Skeletal muscle satellite cell (primary cell): ENCODE measurements around the gene TSPAN10.

Experiments
- H3K27me3 ChIP-seq: 2 replicates; pipeline ENCODE4 v1.7.0; 2013; ENCODE audit warnings: low read length; ENCODE audit not compliant: control insufficient read depth, insufficient read depth
- H3K36me3 ChIP-seq: 2 replicates; pipeline ENCODE4 v1.7.0; 2013; ENCODE audit warnings: mild to moderate bottlenecking, control low read depth, low read length; ENCODE audit not compliant: insufficient read depth
- H3K4me1 ChIP-seq: 2 replicates; pipeline ENCODE4 v1.7.0; 2013; ENCODE audit warnings: low read length; ENCODE audit not compliant: control insufficient read depth, insufficient read depth
- H3K4me2 ChIP-seq: 2 replicates; pipeline ENCODE4 v1.7.0; 2013; ENCODE audit warnings: mild to moderate bottlenecking, low read length
- H3K4me3 ChIP-seq: 2 replicates; pipeline ENCODE4 v1.7.0; 2013; ENCODE audit warnings: low read length
- H3K9ac ChIP-seq: 2 replicates; pipeline ENCODE4 v1.7.0; 2013; ENCODE audit warnings: mild to moderate bottlenecking, low read depth, low read length, moderate library complexity
- H3K9me3 ChIP-seq: replicated peaks from 2 replicates; pipeline ENCODE4 v1.7.0; 2013; ENCODE audit warnings: mild to moderate bottlenecking, control low read depth, low read length

TSPAN10 gene

GRCh38 chr17:81652906-81653771, 16.1 kb downstream of the TSPAN10 start:
- peaks cover 9% of the 10 kb centered on the region for H3K4me1 ChIP-seq
- no peaks in the 10 kb centered on the region for H3K36me3 ChIP-seq
- H3K4me3 ChIP-seq: no peak overlapping the region
- peaks cover 9% of the 10 kb centered on the region for H3K27me3 ChIP-seq
- no peak overlapping the region for H3K9ac ChIP-seq
- H3K4me2 ChIP-seq: no peak overlapping the region
- no peaks in the 10 kb centered on the region for H3K9me3 ChIP-seq

GRCh38 chr17:81655378-81656117, 18.6 kb downstream of the TSPAN10 start:
- Histone ChIP-seq H3K27me3 (no peaks in the 10 kb centered on the region), H3K9ac (no peak overlapping the region), H3K9me3 (no peaks in the 10 kb centered on the region), H3K4me2 (no peak overlapping the region), H3K36me3 (no peaks in the 10 kb centered on the region), H3K4me1 (peaks cover 9% of the 10 kb centered on the region), H3K4me3 (no peak overlapping the region)

- H3K4me3 ChIP-seq: no peak within 1 kb of the TSS
Observed at GRCh38 chr17:81656118-81656743, 19.2 kb downstream of the TSPAN10 start, which contains the start of gene PDE6G. Gene PDE6G, minus strand, starts transcription at chr17:81656542. Its CDS starts 3,237 bp downstream, at chr17:81653305.

GRCh38 chr17:81656835-81657234, 19.8 kb downstream of the TSPAN10 start:
- H3K4me2 ChIP-seq: no peak overlapping the region
- peaks cover 2% of the 10 kb centered on the region for H3K4me1 ChIP-seq
- no peaks in the 10 kb centered on the region for H3K36me3 ChIP-seq
- H3K4me3 ChIP-seq: no peak overlapping the region
- H3K9ac ChIP-seq: no peak overlapping the region
- no peaks in the 10 kb centered on the region for H3K27me3 ChIP-seq
- no peaks in the 10 kb centered on the region for H3K9me3 ChIP-seq

More at GRCh38 chr17:81656118-81656743, 19.2 kb downstream of the TSPAN10 start, which contains the start of gene PDE6G:
- H3K9ac ChIP-seq: no peak within 1 kb of the TSS
- H3K4me2 ChIP-seq: no peak within 1 kb of the TSS
- H3K9me3 ChIP-seq: no peaks in the 10 kb centered on the region
- H3K36me3 ChIP-seq: no peaks in the 10 kb centered on the region
- peaks cover 8% of the 10 kb centered on the region for H3K4me1 ChIP-seq
- no peaks in the 10 kb centered on the region for H3K27me3 ChIP-seq

- no peaks in the 10 kb centered on the region for H3K9me3 ChIP-seq
- no peak overlapping the region for H3K4me3 ChIP-seq
- H3K36me3 ChIP-seq: peaks cover 2% of the 10 kb centered on the region
- no peak overlapping the region for H3K9ac ChIP-seq
- H3K4me1 ChIP-seq: peaks cover 2% of the 10 kb centered on the region
- no peaks in the 10 kb centered on the region for H3K27me3 ChIP-seq
- H3K4me2 ChIP-seq: no peak overlapping the region
Observed at GRCh38 chr17:81659038-81659437, 22.0 kb downstream of the TSPAN10 start.

GRCh38 chr17:81660441-81660840, 23.4 kb downstream of the TSPAN10 start:
- Histone ChIP-seq H3K4me1 (peaks cover 9% of the 10 kb centered on the region), H3K4me2 (no peak overlapping the region), H3K9me3 (no peaks in the 10 kb centered on the region), H3K9ac (no peak overlapping the region), H3K36me3 (peaks cover 13% of the 10 kb centered on the region), H3K27me3 (no peaks in the 10 kb centered on the region), H3K4me3 (no peak overlapping the region)

GRCh38 chr17:81662002-81662401, 25.0 kb downstream of the TSPAN10 start:
- Histone ChIP-seq H3K36me3 (peaks cover 13% of the 10 kb centered on the region), H3K4me3 (no peak overlapping the region), H3K9me3 (no peaks in the 10 kb centered on the region), H3K27me3 (no peaks in the 10 kb centered on the region), H3K4me1 (peaks cover 13% of the 10 kb centered on the region), H3K4me2 (no peak overlapping the region), H3K9ac (no peak overlapping the region)

DNA sequence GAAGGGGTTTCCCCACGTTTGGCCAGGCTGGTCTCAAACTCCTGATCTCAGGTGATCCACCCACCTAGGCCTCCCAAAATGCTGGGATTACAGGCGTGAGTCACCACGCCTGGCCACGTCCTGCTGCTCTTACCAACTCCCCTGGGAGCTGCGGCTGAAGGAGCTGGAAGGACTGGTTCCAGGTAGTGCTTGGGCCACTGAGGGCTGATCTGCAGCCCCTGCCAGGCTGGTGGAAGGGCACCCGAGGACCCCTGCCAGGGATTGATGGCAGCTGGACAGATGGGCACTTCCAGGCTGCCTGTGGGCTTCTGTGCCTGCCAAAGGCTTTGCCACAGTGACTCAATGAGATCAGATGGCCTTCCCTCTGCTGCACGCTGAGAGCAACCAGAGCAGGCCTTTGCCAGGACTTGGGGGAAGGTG, 27.1 kb downstream of the TSPAN10 start:
- H3K9ac ChIP-seq: no peak overlapping the region
- H3K9me3 ChIP-seq: no peaks in the 10 kb centered on the region
- H3K4me3 ChIP-seq: no peak overlapping the region
- H3K4me2 ChIP-seq: no peak overlapping the region
- H3K36me3 ChIP-seq: peaks cover 13% of the 10 kb centered on the region
- H3K27me3 ChIP-seq: no peaks in the 10 kb centered on the region
- peaks cover 21% of the 10 kb centered on the region for H3K4me1 ChIP-seq

DNA sequence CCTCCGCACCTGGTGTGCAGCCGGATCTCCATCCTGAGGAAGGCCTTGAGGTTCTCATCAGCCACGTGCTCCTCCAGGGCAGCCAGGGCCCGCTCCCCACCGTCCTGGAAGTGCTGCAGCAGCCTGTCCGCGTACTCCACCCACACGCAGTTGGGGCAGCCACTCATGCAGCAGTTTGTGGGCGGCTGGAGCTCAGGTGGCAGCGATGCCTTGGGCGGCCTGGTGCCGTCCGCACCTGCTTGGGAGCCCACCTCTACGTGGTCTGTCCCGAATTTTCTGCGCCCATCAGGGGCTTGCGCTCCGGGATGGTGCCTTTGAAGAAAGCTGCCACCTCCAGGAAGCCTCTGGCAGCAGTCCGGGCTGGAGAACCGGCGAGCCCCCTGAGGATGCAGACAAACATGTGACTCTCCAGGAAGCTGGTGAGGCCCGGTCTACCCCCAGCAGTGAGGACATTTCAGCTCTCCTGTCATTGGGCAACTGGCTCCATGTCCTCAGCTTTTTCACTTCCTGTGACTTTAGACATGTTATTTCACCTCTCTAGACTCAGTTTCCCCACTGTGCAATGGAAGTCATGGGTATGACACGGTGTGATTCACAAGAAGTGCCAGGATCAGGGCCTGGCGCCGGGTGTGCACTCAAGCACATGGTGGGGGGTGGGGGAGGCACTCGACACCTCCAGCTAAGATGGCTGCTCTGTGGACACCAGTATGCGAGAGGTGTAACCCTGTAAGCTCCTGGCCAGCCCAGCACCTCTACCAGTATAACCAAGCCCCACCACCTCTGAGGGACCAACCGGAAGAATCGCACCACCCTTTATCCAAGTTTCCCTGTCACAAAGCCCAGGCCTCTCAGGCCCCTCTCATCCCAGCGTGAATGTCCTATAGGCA, 28.5 kb downstream of the TSPAN10 start:
- H3K9me3 ChIP-seq: no peaks in the 10 kb centered on the region
- peaks cover 21% of the 10 kb centered on the region for H3K4me1 ChIP-seq
- H3K36me3 ChIP-seq: peaks cover 22% of the 10 kb centered on the region
- H3K4me2 ChIP-seq: peak overlapping the region; percentile 95
- H3K9ac ChIP-seq: peak overlapping the region; percentile 94
- H3K4me3 ChIP-seq: peak overlapping the region; percentile 95
- no peaks in the 10 kb centered on the region for H3K27me3 ChIP-seq

DNA sequence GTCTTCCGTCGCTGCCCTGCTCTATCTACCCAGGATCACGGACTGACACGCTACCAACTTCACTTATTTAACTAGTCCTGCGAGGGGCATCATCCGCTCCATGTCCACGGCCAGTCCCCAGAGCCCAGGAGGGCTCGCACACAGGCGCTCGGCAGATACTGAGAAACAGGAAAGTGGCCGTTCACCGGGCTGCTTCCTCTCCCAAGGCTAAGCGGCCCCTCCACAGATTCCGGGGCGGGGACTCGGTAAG, 29.0 kb downstream of the TSPAN10 start:
- Histone ChIP-seq H3K4me2 (peak overlapping the region; percentile 95), H3K27me3 (no peaks in the 10 kb centered on the region), H3K9me3 (no peaks in the 10 kb centered on the region), H3K36me3 (peaks cover 26% of the 10 kb centered on the region), H3K9ac (peak overlapping the region; percentile 94), H3K4me3 (peak overlapping the region; percentile 95), H3K4me1 (peaks cover 21% of the 10 kb centered on the region)
